Measurements from ENCODE around the gene NAV3. TPM values are rescaled to one million over a fixed set of nuclear protein-coding genes. Genes with fewer than 3 reads are reported as not detected.
A peak's percentile ranks its signal among the peaks of the same experiment; 100 is the strongest.

Gene NAV3
- total RNA-seq, 1 experiment from 2014 or later = 56.0 TPM

- DNase-seq (ENCODE audit: low read depth) = no peak
- in situ Hi-C loops (cut with HindIII; ENCODE audit: low pct_unique_long_range_greater_than_20kb, low sequenced_read_pairs) = no loop called here
Observed at GRCh38 chr12:77957062-77957461, 126.4 kb downstream of the NAV3 start.

GRCh38 chr12:77963576-77964178 is 133.0 kb downstream of the NAV3 start:
- in situ Hi-C loops (cut with HindIII; ENCODE audit: low pct_unique_long_range_greater_than_20kb, low sequenced_read_pairs) = no loop called here
- no peak for DNase-seq (ENCODE audit: low read depth)

- in situ Hi-C loops (cut with HindIII; ENCODE audit: low pct_unique_long_range_greater_than_20kb, low sequenced_read_pairs) = no loop called here
- no peak for DNase-seq (ENCODE audit: low read depth)
Observed at GRCh38 chr12:77965790-77966189, 135.1 kb downstream of the NAV3 start.

GRCh38 chr12:77968021-77968420 is 137.3 kb downstream of the NAV3 start:
- in situ Hi-C loops (cut with HindIII; ENCODE audit: low pct_unique_long_range_greater_than_20kb, low sequenced_read_pairs) = no loop called here
- no peak for DNase-seq (ENCODE audit: low read depth)

- in situ Hi-C loops (cut with HindIII; ENCODE audit: low pct_unique_long_range_greater_than_20kb, low sequenced_read_pairs) = no loop called here
- DNase-seq (ENCODE audit: low read depth) = no peak
Observed at GRCh38 chr12:77968571-77968970, 137.9 kb downstream of the NAV3 start.

GRCh38 chr12:77973579-77973978 is 142.9 kb downstream of the NAV3 start:
- no peak for DNase-seq (ENCODE audit: low read depth)
- in situ Hi-C loops (cut with HindIII; ENCODE audit: low pct_unique_long_range_greater_than_20kb, low sequenced_read_pairs) = no loop called here

- in situ Hi-C loops (cut with HindIII; ENCODE audit: low pct_unique_long_range_greater_than_20kb, low sequenced_read_pairs) = no loop called here
- no peak for DNase-seq (ENCODE audit: low read depth)
Observed at GRCh38 chr12:77974645-77975044, 144.0 kb downstream of the NAV3 start.

- no peak for DNase-seq (ENCODE audit: low read depth)
- in situ Hi-C loops (cut with HindIII; ENCODE audit: low pct_unique_long_range_greater_than_20kb, low sequenced_read_pairs) = no loop called here
Observed at GRCh38 chr12:77979597-77980250, 149.0 kb downstream of the NAV3 start.

GRCh38 chr12:77980782-77981181 is 150.1 kb downstream of the NAV3 start:
- no peak for DNase-seq (ENCODE audit: low read depth)
- in situ Hi-C loops (cut with HindIII; ENCODE audit: low pct_unique_long_range_greater_than_20kb, low sequenced_read_pairs) = no loop called here

- DNase-seq (ENCODE audit: low read depth) = no peak
- in situ Hi-C loops (cut with HindIII; ENCODE audit: low pct_unique_long_range_greater_than_20kb, low sequenced_read_pairs) = no loop called here
Observed at GRCh38 chr12:77983859-77984258, 153.2 kb downstream of the NAV3 start.

- no peak for DNase-seq (ENCODE audit: low read depth)
- in situ Hi-C loops (cut with HindIII; ENCODE audit: low pct_unique_long_range_greater_than_20kb, low sequenced_read_pairs) = no loop called here
Observed at GRCh38 chr12:77992760-77993159, 162.1 kb downstream of the NAV3 start.

- no peak for DNase-seq (ENCODE audit: low read depth)
- in situ Hi-C loops (cut with HindIII; ENCODE audit: low pct_unique_long_range_greater_than_20kb, low sequenced_read_pairs) = no loop called here
Observed at GRCh38 chr12:77993658-77994057, 163.0 kb downstream of the NAV3 start.

GRCh38 chr12:77995436-77996167 is 164.9 kb downstream of the NAV3 start:
- in situ Hi-C loops (cut with HindIII; ENCODE audit: low pct_unique_long_range_greater_than_20kb, low sequenced_read_pairs) = no loop called here
- DNase-seq (ENCODE audit: low read depth) = peak; percentile 59

- in situ Hi-C loops (cut with HindIII; ENCODE audit: low pct_unique_long_range_greater_than_20kb, low sequenced_read_pairs) = no loop called here
Observed at GRCh38 chr12:77996670-77997069, 166.0 kb downstream of the NAV3 start.

GRCh38 chr12:77998236-77998786 is 167.6 kb downstream of the NAV3 start:
- DNase-seq (ENCODE audit: low read depth) = no peak
- in situ Hi-C loops (cut with HindIII; ENCODE audit: low pct_unique_long_range_greater_than_20kb, low sequenced_read_pairs) = no loop called here

More at GRCh38 chr12:77996670-77997069, 166.0 kb downstream of the NAV3 start:
- no peak for DNase-seq (ENCODE audit: low read depth)

GRCh38 chr12:77999074-77999715 is 168.5 kb downstream of the NAV3 start:
- in situ Hi-C loops (cut with HindIII; ENCODE audit: low pct_unique_long_range_greater_than_20kb, low sequenced_read_pairs) = no loop called here
- no peak for DNase-seq (ENCODE audit: low read depth)

GRCh38 chr12:78002878-78003277 is 172.2 kb downstream of the NAV3 start:
- DNase-seq (ENCODE audit: low read depth) = no peak
- in situ Hi-C loops (cut with HindIII; ENCODE audit: low pct_unique_long_range_greater_than_20kb, low sequenced_read_pairs) = no loop called here

- DNase-seq (ENCODE audit: low read depth) = no peak
- in situ Hi-C loops (cut with HindIII; ENCODE audit: low pct_unique_long_range_greater_than_20kb, low sequenced_read_pairs) = no loop called here
Observed at GRCh38 chr12:78004249-78005093, 173.8 kb downstream of the NAV3 start.
